Lower leg skin (tissue), 4 donors: ENCODE data around the gene MAPK8IP3. TPM values are rescaled to one million over a fixed set of nuclear protein-coding genes. Genes with fewer than 3 reads are reported as not detected.

Experiments
- DNase-seq, 2 donors: peaks; one replicate each; pipeline ENCODE4 v3.0.0-alpha.2; 2019; ENCODE audit warnings: low spot score in 2 of 2
- H3K4me3 ChIP-seq: fragments of 200-600 bp; sonication (generic); 2 replicates; pipeline ENCODE4 v1.5.1; 2017; ENCODE audit warnings: mild to moderate bottlenecking, low read depth; ENCODE audit not compliant: poor library complexity, severe bottlenecking
- CTCF ChIP-seq, 3 donors: fragments of 450-650 bp; IDR thresholded peaks; one replicate each; pipeline ENCODE4 v1.5.1; 2016; ENCODE audit warnings: antibody characterized with exemption in 3 of 3, mild to moderate bottlenecking in 3 of 3, moderate library complexity in 2 of 3
- POLR2A ChIP-seq, 2 donors: fragments of 450-650 bp; IDR thresholded peaks; one replicate each; pipeline ENCODE4 v1.6.1; 2016 to 2017; ENCODE audit warnings: antibody characterized with exemption in 2 of 2, mild to moderate bottlenecking in 1 of 2, moderate library complexity in 1 of 2
- whole genome bisulfite sequencing, 2 donors: methylation state at CpG; one replicate each; pipeline ENCODE4 v1.1.5; 2018; 5-methylcytosine and 5-hydroxymethylcytosine counted together
- intact Hi-C: fragments of 100-400 bp; cut with DNase I; formaldehyde crosslinking; loops from one replicate; pipeline ENCODE4 v1.15.0; 2023; ENCODE audit warnings: low total_unique reads
- total RNA-seq, 4 donors: library from RNA; depleted of rRNA; stranded (reverse); fragments of >200 nt; gene quantifications; one replicate each; pipeline ENCODE4 v1.1.0, GENCODE V29; 2016

The MAPK8IP3 gene
- total RNA-seq, 4 donors from 2014 or later: 59.9 to 95.8 (median 62.9) TPM

- TF ChIP-seq CTCF (IDR thresholded peaks at IDR 0.05) (no peak), POLR2A (IDR thresholded peaks at IDR 0.05) (no peak)
Observed at GRCh38 chr16:1776672-1776955, 70.6 kb downstream of the MAPK8IP3 start.

GRCh38 chr16:1776991-1777374 is 71.0 kb downstream of the MAPK8IP3 start:
- WGBS, 2 donors: 80 to 86% methylated on average over 14 to 17 of the region's 22 CpGs
- TF ChIP-seq POLR2A (IDR thresholded peaks at IDR 0.05): no peak
- TF ChIP-seq CTCF (IDR thresholded peaks at IDR 0.05): no peak
- DNase-seq: no peak
- H3K4me3 ChIP-seq: no peak overlapping the region
- intact Hi-C loops: no loop called here

More at GRCh38 chr16:1776672-1776955, 70.6 kb downstream of the MAPK8IP3 start:
- no peak overlapping the region for H3K4me3 ChIP-seq
- DNase-seq: no peak
- 80 to 83% methylated on average over 10 to 13 of the region's 13 CpGs for WGBS, 2 donors
- intact Hi-C loops: no loop called here

GRCh38 chr16:1777375-1778199 is 71.6 kb downstream of the MAPK8IP3 start:
- TF ChIP-seq POLR2A (IDR thresholded peaks at IDR 0.05) (no peak), CTCF (IDR thresholded peaks at IDR 0.05) (no peak)
- DNase-seq: no peak
- no peak overlapping the region for H3K4me3 ChIP-seq
- intact Hi-C loops: no loop called here
- 74 to 83% methylated on average over 20 to 22 of the region's 36 CpGs for WGBS, 2 donors

- TF ChIP-seq CTCF (IDR thresholded peaks at IDR 0.05) (no peak), POLR2A (IDR thresholded peaks at IDR 0.05) (no peak)
- DNase-seq: no peak
- 85 to 91% methylated on average over 20 to 33 of the region's 34 CpGs for WGBS, 2 donors
- intact Hi-C loops: no loop called here
- no peak overlapping the region for H3K4me3 ChIP-seq
Observed at GRCh38 chr16:1778200-1779179, 72.5 kb downstream of the MAPK8IP3 start.

DNA sequence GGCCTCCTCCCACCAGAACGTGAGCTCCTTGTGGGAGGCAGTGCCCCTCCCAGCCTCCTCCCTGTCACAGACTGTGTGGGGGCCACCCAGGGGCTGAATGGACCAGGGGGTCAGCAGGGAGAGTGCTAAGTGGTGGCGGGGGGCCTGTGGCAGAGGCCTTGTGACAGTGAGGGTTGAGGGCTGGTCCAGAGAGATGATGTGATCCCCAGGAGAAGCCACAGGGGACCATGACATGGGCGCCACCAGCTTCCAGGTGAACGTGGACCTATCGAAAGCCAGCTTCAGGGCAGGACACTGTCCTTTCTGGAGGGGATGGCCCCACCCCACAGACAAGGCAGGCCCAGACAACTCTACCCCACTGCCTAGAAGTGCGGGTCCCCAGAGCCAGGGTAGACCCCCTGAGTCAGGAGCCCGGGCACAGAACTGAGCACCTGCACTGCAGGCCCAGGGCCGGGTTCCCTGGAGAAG is 73.3 kb downstream of the MAPK8IP3 start:
- intact Hi-C loops: no loop called here
- 74 to 79% methylated on average over 6 of the region's 8 CpGs for WGBS, 2 donors
- TF ChIP-seq POLR2A (IDR thresholded peaks at IDR 0.05) (no peak), CTCF (IDR thresholded peaks at IDR 0.05) (no peak)
- DNase-seq: no peak
- no peak overlapping the region for H3K4me3 ChIP-seq
